ENCODE results near the gene CDC42EP2.

DNA sequence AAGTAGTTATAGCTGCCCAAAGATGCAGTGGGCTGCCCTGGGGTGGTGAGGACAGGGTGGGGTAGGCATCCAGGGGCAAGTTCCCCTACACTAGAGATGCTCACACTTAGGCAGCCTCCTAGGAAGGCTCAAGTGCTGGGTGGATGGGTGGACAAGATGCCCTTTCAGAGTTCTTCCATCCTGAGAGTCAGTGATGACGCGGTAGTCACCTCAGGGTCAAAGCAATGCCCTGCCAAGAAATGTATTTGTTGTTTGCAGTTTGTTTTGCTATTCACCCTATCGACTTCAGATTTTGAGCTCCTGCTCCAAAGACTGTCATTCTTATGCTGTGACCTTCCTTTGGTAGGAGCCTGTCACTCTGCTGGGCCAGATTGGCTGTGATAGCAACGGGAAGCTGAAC lies 34.0 kb upstream of the CDC42EP2 start:
- TF ChIP-seq GATA3 (IDR thresholded peaks at IDR 0.05; ENCODE audit: low read depth, low read length) (no peak), GATA2 (IDR thresholded peaks at IDR 0.05; ENCODE audit: low read depth, low read length) (no peak)

All from SH-SY5Y (cell line).